Effector CD8-positive, alpha-beta T cell (primary cell): ENCODE data around the gene PGP.

ENCODE experiments used
- DNase-seq: peaks from one replicate; lab custom pipeline; 2025; lab: John Stamatoyannopoulos, UW

PGP gene

GRCh38 chr16:2200313-2200712 lies 14.3 kb downstream of the PGP start:
- no peak for DNase-seq

- DNase-seq = no peak
Measured at GRCh38 chr16:2199621-2200139, 15.0 kb downstream of the PGP start.

GRCh38 chr16:2199095-2199494 lies 15.5 kb downstream of the PGP start:
- DNase-seq = no peak

- DNase-seq = no peak
Measured at GRCh38 chr16:2198283-2198682, 16.4 kb downstream of the PGP start.

GRCh38 chr16:2197765-2198164 lies 16.9 kb downstream of the PGP start:
- no peak for DNase-seq

GRCh38 chr16:2196981-2197511 lies 17.6 kb downstream of the PGP start:
- DNase-seq = no peak

GRCh38 chr16:2196162-2196980 lies 18.3 kb downstream of the PGP start, which contains the start of gene CASKIN1:
Gene CASKIN1, minus strand, starts transcription at chr16:2196605. Its CDS starts 173 bp downstream, at chr16:2196432.
- DNase-seq = no peak

GRCh38 chr16:2195322-2196161 lies 19.1 kb downstream of the PGP start:
- DNase-seq = no peak

- peak; percentile 8 for DNase-seq
Measured at GRCh38 chr16:2194852-2195321, 19.8 kb downstream of the PGP start.

- DNase-seq = no peak
Measured at GRCh38 chr16:2194166-2194834, 20.3 kb downstream of the PGP start.

- no peak for DNase-seq
Measured at GRCh38 chr16:2191446-2191706, 23.3 kb downstream of the PGP start.

GRCh38 chr16:2190659-2191445 lies 23.8 kb downstream of the PGP start:
- no peak for DNase-seq

- no peak for DNase-seq
Measured at GRCh38 chr16:2190002-2190658, 24.5 kb downstream of the PGP start.

- no peak for DNase-seq
Measured at GRCh38 chr16:2189252-2189893, 25.3 kb downstream of the PGP start.

GRCh38 chr16:2188395-2188794 lies 26.2 kb downstream of the PGP start:
- DNase-seq = no peak

- no peak for DNase-seq
Measured at GRCh38 chr16:2187212-2187611, 27.4 kb downstream of the PGP start.

- no peak for DNase-seq
Measured at GRCh38 chr16:2186505-2186904, 28.1 kb downstream of the PGP start.

- DNase-seq = no peak
Measured at GRCh38 chr16:2186064-2186463, 28.6 kb downstream of the PGP start.

GRCh38 chr16:2184962-2185361 lies 29.7 kb downstream of the PGP start:
- no peak for DNase-seq

GRCh38 chr16:2184346-2184745 lies 30.3 kb downstream of the PGP start:
- DNase-seq = no peak
